ENCODE results near the gene MTFP1.
A peak's percentile ranks its signal among the peaks of the same experiment; 100 is the strongest.
"Not testable (repeated sequence)": the region's sequence is repeated elsewhere in the genome, so short reads cannot be mapped to it uniquely, and the experiment has no call there.

Gene MTFP1

GRCh38 chr22:30426388-30427353 lies 1.1 kb downstream of the MTFP1 start:
- DNase-seq (ENCODE audit: low spot score), result peak; percentile 81

GRCh38 chr22:30427871-30428270 lies 2.3 kb downstream of the MTFP1 start:
- DNase-seq (ENCODE audit: low spot score), result no peak

GRCh38 chr22:30429887-30430286 lies 4.3 kb downstream of the MTFP1 start:
- no peak for DNase-seq (ENCODE audit: low spot score)

GRCh38 chr22:30430933-30431332 lies 5.4 kb downstream of the MTFP1 start:
- DNase-seq (ENCODE audit: low spot score), result no peak

GRCh38 chr22:30432096-30432495 lies 6.5 kb downstream of the MTFP1 start:
- DNase-seq (ENCODE audit: low spot score), result no peak

- DNase-seq (ENCODE audit: low spot score), result no peak
These were observed 7.0 kb downstream of the MTFP1 start for GRCh38 chr22:30432520-30432919.

GRCh38 chr22:30433227-30433626 lies 7.7 kb downstream of the MTFP1 start:
- no peak for DNase-seq (ENCODE audit: low spot score)

GRCh38 chr22:30433773-30434172 lies 8.2 kb downstream of the MTFP1 start:
- DNase-seq (ENCODE audit: low spot score), result no peak

GRCh38 chr22:30434843-30435242 lies 9.3 kb downstream of the MTFP1 start:
- DNase-seq (ENCODE audit: low spot score), result no peak

GRCh38 chr22:30435674-30436126 lies 10.1 kb downstream of the MTFP1 start:
- no peak for DNase-seq (ENCODE audit: low spot score)

- no peak for DNase-seq (ENCODE audit: low spot score)
These were observed 10.6 kb downstream of the MTFP1 start for GRCh38 chr22:30436196-30436595.

GRCh38 chr22:30438559-30438958 lies 13.0 kb downstream of the MTFP1 start:
- DNase-seq (ENCODE audit: low spot score), result no peak

- DNase-seq (ENCODE audit: low spot score), result no peak
These were observed 13.7 kb downstream of the MTFP1 start for GRCh38 chr22:30439226-30439625.

- DNase-seq (ENCODE audit: low spot score), result no peak
These were observed 14.3 kb downstream of the MTFP1 start for GRCh38 chr22:30439836-30440235.

GRCh38 chr22:30441088-30441487 lies 15.5 kb downstream of the MTFP1 start:
- no peak for DNase-seq (ENCODE audit: low spot score)

- peak; percentile 62 for DNase-seq (ENCODE audit: low spot score)
These were observed 19.3 kb downstream of the MTFP1 start for GRCh38 chr22:30444632-30445437.

- no peak for DNase-seq (ENCODE audit: low spot score)
These were observed 20.0 kb downstream of the MTFP1 start for GRCh38 chr22:30445438-30446145.

GRCh38 chr22:30447656-30448055 lies 22.1 kb downstream of the MTFP1 start:
- no peak for DNase-seq (ENCODE audit: low spot score)

GRCh38 chr22:30451488-30451887 lies 25.9 kb downstream of the MTFP1 start:
- not testable (repeated sequence) for DNase-seq (ENCODE audit: low spot score)

GRCh38 chr22:30452861-30453260 lies 27.3 kb downstream of the MTFP1 start:
- no peak for DNase-seq (ENCODE audit: low spot score)

GRCh38 chr22:30453731-30454510 lies 28.4 kb downstream of the MTFP1 start:
- DNase-seq (ENCODE audit: low spot score), result no peak

Measured in Ammon's horn (tissue), 1 donor.